Left lung (tissue), 10 donors: Measurements from ENCODE around the gene NT5DC3. TPM values are rescaled to one million over a fixed set of nuclear protein-coding genes. Genes with fewer than 3 reads are reported as not detected.

ENCODE experiments used
- ATAC-seq: fragments of 200-7000 bp; cut with Tn5 transposase; one replicate; pipeline ENCODE4 v1.9.1; 2020; ENCODE audit warnings: moderate library complexity
- DNase-seq, 4 donors: peaks; one replicate each; pipeline ENCODE4 v3.0.0-alpha.2; 2013 to 2020
- H3K27ac ChIP-seq, 2 donors: fragments of 200-600 bp; sonication (generic) in 1 of 2; one replicate each; pipeline versions ENCODE4 v1.5.0 to v1.8.0; 2020 to 2021
- H3K27me3 ChIP-seq, 2 donors: fragments of 200-600 bp; sonication (generic) in 1 of 2; one replicate each; pipeline versions ENCODE4 v1.5.0 to v1.8.0; 2020 to 2021
- H3K36me3 ChIP-seq, 2 donors: fragments of 200-600 bp; sonication (generic) in 1 of 2; one replicate each; pipeline versions ENCODE4 v1.5.0 to v1.8.0; 2020 to 2021
- H3K4me1 ChIP-seq, 2 donors: fragments of 200-600 bp; one replicate each; pipeline ENCODE4 v1.8.0; 2021
- H3K4me3 ChIP-seq, 2 donors: fragments of 200-600 bp; sonication (generic) in 1 of 2; one replicate each; pipeline versions ENCODE4 v1.5.0 to v1.8.0; 2020 to 2021; ENCODE audit warnings: mild to moderate bottlenecking in 1 of 2
- H3K9me3 ChIP-seq, 2 donors: fragments of 200-600 bp; sonication (generic) in 1 of 2; one replicate each; pipeline versions ENCODE4 v1.5.0 to v1.8.0; 2020 to 2021
- CTCF ChIP-seq, 2 donors: fragments of 200-600 bp; sonication (generic) in 1 of 2; IDR thresholded peaks; one replicate each; pipeline versions ENCODE4 v1.5.0 to v1.8.0; 2021; ENCODE audit warnings: antibody characterized with exemption in 2 of 2
- intact Hi-C, 2 donors: fragments of 100-400 bp; cut with DNase I; formaldehyde crosslinking; loops; one replicate each; pipeline versions ENCODE4 v1.11.2 to v1.14.2; 2022
- polyA plus RNA-seq, 6 donors: library from polyadenylated mRNA; unstranded; fragments of 120-200 nt; gene quantifications; one replicate each; pipeline ENCODE4 v1.2.1, GENCODE V29; 2013; ENCODE audit not compliant: insufficient read length in 6 of 6
- total RNA-seq, 2 donors: library from RNA; stranded (reverse); fragmentation: NEBNext Ultra II Directional; extraction: Animal tissue kit (Norgen Biotek cat#: 25700); gene quantifications; one replicate each; pipeline ENCODE4 v1.2.1, GENCODE V29; 2021
- donor health status: DM: no; HTN: yes; CAD: no.
- donor health status: DM: no; HTN: no; CAD: no.

NT5DC3 gene
- total and polyA plus RNA-seq, 8 donors = 5.2 to 8.9 (median 7.5) TPM

- H3K27ac ChIP-seq = no peak overlapping the region
- H3K27me3 ChIP-seq = no peaks in the 10 kb centered on the region
- no peak overlapping the region for H3K4me3 ChIP-seq
- DNase-seq (no peak), ATAC-seq (no peak)
- H3K36me3 ChIP-seq = peaks cover 0 to 79% of the 10 kb centered on the region in 2 donors
- intact Hi-C loops = no loop called here
- TF ChIP-seq CTCF (IDR thresholded peaks at IDR 0.05) = no peak
- H3K9me3 ChIP-seq = no peaks in the 10 kb centered on the region
- no peaks in the 10 kb centered on the region for H3K4me1 ChIP-seq
Measured at GRCh38 chr12:103779410-103780092, 61.5 kb downstream of the NT5DC3 start.

GRCh38 chr12:103778781-103779180, 62.3 kb downstream of the NT5DC3 start:
- H3K27me3 ChIP-seq = no peaks in the 10 kb centered on the region
- no peak for DNase-seq
- TF ChIP-seq CTCF (IDR thresholded peaks at IDR 0.05) = no peak
- intact Hi-C loops = no loop called here
- H3K27ac ChIP-seq = no peak overlapping the region
- ATAC-seq = no peak
- no peak overlapping the region for H3K4me3 ChIP-seq
- peaks cover 0 to 71% of the 10 kb centered on the region in 2 donors for H3K36me3 ChIP-seq
- H3K4me1 ChIP-seq = no peaks in the 10 kb centered on the region
- no peaks in the 10 kb centered on the region for H3K9me3 ChIP-seq

GRCh38 chr12:103774977-103775560, 66.0 kb downstream of the NT5DC3 start:
- no peak overlapping the region for H3K4me3 ChIP-seq
- H3K27me3 ChIP-seq = no peaks in the 10 kb centered on the region
- ATAC-seq (no peak), DNase-seq (no peak)
- peaks cover 0 to 44% of the 10 kb centered on the region in 2 donors for H3K36me3 ChIP-seq
- no peak overlapping the region for H3K27ac ChIP-seq
- H3K9me3 ChIP-seq = no peaks in the 10 kb centered on the region
- H3K4me1 ChIP-seq = no peaks in the 10 kb centered on the region
- intact Hi-C loops = no loop called here
- TF ChIP-seq CTCF (IDR thresholded peaks at IDR 0.05) = no peak

GRCh38 chr12:103773109-103773910, 67.7 kb downstream of the NT5DC3 start:
- no peak for TF ChIP-seq CTCF (IDR thresholded peaks at IDR 0.05)
- peaks cover 0 to 26% of the 10 kb centered on the region in 2 donors for H3K36me3 ChIP-seq
- DNase-seq (no peak), ATAC-seq (no peak)
- no peaks in the 10 kb centered on the region for H3K27me3 ChIP-seq
- intact Hi-C loops = no loop called here
- H3K9me3 ChIP-seq = no peaks in the 10 kb centered on the region
- H3K4me1 ChIP-seq = no peaks in the 10 kb centered on the region
- H3K4me3 ChIP-seq = no peak overlapping the region
- H3K27ac ChIP-seq = no peak overlapping the region
